Measurements from ENCODE around the gene C14orf180. TPM values are rescaled to one million over a fixed set of nuclear protein-coding genes. Genes with fewer than 3 reads are reported as not detected.

C14orf180 gene
- total RNA-seq, 1 experiment from 2014 or later, result not detected

DNA sequence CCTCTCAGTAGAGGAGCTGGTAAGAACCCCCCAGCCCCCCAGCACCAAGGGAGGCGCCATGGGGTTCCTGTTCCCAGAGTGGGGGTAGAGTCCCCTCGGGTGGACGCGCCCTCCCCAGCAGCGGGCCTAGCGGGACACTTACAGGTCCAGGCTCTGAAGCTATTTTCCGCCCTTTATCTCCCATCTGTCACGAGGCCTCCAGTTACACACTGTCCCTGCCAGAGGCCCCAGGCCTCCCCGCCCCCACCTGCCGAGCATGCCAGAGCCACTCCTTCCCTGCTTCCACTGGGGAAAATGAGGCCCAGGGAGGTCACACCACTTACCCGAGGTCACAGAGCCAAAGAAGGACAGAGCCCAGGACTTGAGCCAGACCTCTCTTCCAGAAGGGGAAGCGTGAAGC is 3.1 kb downstream of the C14orf180 start:
- TF ChIP-seq, protein P1, sequence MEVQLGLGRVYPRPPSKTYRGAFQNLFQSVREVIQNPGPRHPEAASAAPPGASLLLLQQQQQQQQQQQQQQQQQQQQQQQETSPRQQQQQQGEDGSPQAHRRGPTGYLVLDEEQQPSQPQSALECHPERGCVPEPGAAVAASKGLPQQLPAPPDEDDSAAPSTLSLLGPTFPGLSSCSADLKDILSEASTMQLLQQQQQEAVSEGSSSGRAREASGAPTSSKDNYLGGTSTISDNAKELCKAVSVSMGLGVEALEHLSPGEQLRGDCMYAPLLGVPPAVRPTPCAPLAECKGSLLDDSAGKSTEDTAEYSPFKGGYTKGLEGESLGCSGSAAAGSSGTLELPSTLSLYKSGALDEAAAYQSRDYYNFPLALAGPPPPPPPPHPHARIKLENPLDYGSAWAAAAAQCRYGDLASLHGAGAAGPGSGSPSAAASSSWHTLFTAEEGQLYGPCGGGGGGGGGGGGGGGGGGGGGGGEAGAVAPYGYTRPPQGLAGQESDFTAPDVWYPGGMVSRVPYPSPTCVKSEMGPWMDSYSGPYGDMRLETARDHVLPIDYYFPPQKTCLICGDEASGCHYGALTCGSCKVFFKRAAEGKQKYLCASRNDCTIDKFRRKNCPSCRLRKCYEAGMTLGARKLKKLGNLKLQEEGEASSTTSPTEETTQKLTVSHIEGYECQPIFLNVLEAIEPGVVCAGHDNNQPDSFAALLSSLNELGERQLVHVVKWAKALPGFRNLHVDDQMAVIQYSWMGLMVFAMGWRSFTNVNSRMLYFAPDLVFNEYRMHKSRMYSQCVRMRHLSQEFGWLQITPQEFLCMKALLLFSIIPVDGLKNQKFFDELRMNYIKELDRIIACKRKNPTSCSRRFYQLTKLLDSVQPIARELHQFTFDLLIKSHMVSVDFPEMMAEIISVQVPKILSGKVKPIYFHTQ (CRISPR knock-in tag; IDR thresholded peaks at IDR 0.05), result no peak
- TF ChIP-seq ZNF671 (CRISPR knock-in tag; IDR thresholded peaks at IDR 0.05) (no peak), TCF7 (CRISPR knock-in tag; IDR thresholded peaks at IDR 0.05; ENCODE audit: low read depth) (no peak), GTF2I (CRISPR knock-in tag; conservative IDR thresholded peaks at IDR 0.05) (no peak), IRF2 (CRISPR knock-in tag; IDR thresholded peaks at IDR 0.05; ENCODE audit: borderline replicate concordance, low read depth) (no peak), GRHL2 (CRISPR knock-in tag; IDR thresholded peaks at IDR 0.05; ENCODE audit: insufficient replicate concordance, severe bottlenecking) (no peak), SMAD4 (CRISPR knock-in tag; IDR thresholded peaks at IDR 0.05) (no peak), ZNF219 (CRISPR knock-in tag; IDR thresholded peaks at IDR 0.05; ENCODE audit: borderline replicate concordance) (no peak), ZNF423 (CRISPR knock-in tag; IDR thresholded peaks at IDR 0.05) (no peak), NR1H2 (CRISPR knock-in tag; IDR thresholded peaks at IDR 0.05) (no peak), MXD4 (CRISPR knock-in tag; IDR thresholded peaks at IDR 0.05; ENCODE audit: borderline replicate concordance) (no peak), FOXK1 (CRISPR knock-in tag; IDR thresholded peaks at IDR 0.05) (no peak), CREM (CRISPR knock-in tag; IDR thresholded peaks at IDR 0.05) (no peak), ATF1 (CRISPR knock-in tag; IDR thresholded peaks at IDR 0.05) (no peak), SOX15 (CRISPR knock-in tag; IDR thresholded peaks at IDR 0.05) (no peak), RELA (CRISPR knock-in tag; IDR thresholded peaks at IDR 0.05; ENCODE audit: borderline replicate concordance) (no peak)
- TF ChIP-seq, protein P2, sequence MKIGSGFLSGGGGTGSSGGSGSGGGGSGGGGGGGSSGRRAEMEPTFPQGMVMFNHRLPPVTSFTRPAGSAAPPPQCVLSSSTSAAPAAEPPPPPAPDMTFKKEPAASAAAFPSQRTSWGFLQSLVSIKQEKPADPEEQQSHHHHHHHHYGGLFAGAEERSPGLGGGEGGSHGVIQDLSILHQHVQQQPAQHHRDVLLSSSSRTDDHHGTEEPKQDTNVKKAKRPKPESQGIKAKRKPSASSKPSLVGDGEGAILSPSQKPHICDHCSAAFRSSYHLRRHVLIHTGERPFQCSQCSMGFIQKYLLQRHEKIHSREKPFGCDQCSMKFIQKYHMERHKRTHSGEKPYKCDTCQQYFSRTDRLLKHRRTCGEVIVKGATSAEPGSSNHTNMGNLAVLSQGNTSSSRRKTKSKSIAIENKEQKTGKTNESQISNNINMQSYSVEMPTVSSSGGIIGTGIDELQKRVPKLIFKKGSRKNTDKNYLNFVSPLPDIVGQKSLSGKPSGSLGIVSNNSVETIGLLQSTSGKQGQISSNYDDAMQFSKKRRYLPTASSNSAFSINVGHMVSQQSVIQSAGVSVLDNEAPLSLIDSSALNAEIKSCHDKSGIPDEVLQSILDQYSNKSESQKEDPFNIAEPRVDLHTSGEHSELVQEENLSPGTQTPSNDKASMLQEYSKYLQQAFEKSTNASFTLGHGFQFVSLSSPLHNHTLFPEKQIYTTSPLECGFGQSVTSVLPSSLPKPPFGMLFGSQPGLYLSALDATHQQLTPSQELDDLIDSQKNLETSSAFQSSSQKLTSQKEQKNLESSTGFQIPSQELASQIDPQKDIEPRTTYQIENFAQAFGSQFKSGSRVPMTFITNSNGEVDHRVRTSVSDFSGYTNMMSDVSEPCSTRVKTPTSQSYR (CRISPR knock-in tag; IDR thresholded peaks at IDR 0.05), result no peak
- TF ChIP-seq, protein P3, sequence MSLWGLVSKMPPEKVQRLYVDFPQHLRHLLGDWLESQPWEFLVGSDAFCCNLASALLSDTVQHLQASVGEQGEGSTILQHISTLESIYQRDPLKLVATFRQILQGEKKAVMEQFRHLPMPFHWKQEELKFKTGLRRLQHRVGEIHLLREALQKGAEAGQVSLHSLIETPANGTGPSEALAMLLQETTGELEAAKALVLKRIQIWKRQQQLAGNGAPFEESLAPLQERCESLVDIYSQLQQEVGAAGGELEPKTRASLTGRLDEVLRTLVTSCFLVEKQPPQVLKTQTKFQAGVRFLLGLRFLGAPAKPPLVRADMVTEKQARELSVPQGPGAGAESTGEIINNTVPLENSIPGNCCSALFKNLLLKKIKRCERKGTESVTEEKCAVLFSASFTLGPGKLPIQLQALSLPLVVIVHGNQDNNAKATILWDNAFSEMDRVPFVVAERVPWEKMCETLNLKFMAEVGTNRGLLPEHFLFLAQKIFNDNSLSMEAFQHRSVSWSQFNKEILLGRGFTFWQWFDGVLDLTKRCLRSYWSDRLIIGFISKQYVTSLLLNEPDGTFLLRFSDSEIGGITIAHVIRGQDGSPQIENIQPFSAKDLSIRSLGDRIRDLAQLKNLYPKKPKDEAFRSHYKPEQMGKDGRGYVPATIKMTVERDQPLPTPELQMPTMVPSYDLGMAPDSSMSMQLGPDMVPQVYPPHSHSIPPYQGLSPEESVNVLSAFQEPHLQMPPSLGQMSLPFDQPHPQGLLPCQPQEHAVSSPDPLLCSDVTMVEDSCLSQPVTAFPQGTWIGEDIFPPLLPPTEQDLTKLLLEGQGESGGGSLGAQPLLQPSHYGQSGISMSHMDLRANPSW (CRISPR knock-in tag; conservative IDR thresholded peaks at IDR 0.05; ENCODE audit: low read depth), result no peak
- TF ChIP-seq, protein P4, sequence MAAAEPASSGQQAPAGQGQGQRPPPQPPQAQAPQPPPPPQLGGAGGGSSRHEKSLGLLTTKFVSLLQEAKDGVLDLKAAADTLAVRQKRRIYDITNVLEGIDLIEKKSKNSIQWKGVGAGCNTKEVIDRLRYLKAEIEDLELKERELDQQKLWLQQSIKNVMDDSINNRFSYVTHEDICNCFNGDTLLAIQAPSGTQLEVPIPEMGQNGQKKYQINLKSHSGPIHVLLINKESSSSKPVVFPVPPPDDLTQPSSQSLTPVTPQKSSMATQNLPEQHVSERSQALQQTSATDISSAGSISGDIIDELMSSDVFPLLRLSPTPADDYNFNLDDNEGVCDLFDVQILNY (CRISPR knock-in tag; IDR thresholded peaks at IDR 0.05), result no peak

More for the DNA sequence above, 3.1 kb downstream of the C14orf180 start:
- Mint-ChIP-seq H3K27ac (no peak overlapping the region), H3K9me3 (no peaks in the 10 kb centered on the region), H3K27me3 (ENCODE audit: low read depth) (no peaks in the 10 kb centered on the region), H3K4me1 (no peaks in the 10 kb centered on the region), H3K4me3 (no peak overlapping the region), H3K36me3 (no peaks in the 10 kb centered on the region)
- ChIA-PET CTCF (interaction anchor here (0.7 to 1.1 kb wide), 2 partner anchors 9 to 445 kb away, joined by 3 read pairs; no protein-coding TSS in a partner anchor), POLR2A (no interaction called here)
- DNase-seq (ENCODE audit: low spot score), result no peak
- no peak for ATAC-seq
